ENCODE measurements around the gene DCBLD1. TPM values are rescaled to one million over a fixed set of nuclear protein-coding genes. Genes with fewer than 3 reads are reported as not detected.

Gene DCBLD1
- polyA plus RNA-seq, 3 donors, result 2.9 to 3.3 (median 3.1) TPM

- H3K36me3 ChIP-seq (replicated peaks in 1 of 2; ENCODE audit: control insufficient read depth in 1 of 2, insufficient read depth in 2 of 2, low read length in 2 of 2), result peaks cover 0 to 13% of the 10 kb centered on the region in 2 donors
- peaks cover 0 to 3% (median 0%) of the 10 kb centered on the region in 3 donors for H3K27me3 Mint-ChIP-seq (ENCODE audit: low read depth in 3 of 3)
- no peaks in the 10 kb centered on the region for H3K27me3 ChIP-seq (ENCODE audit: control insufficient read depth in 2 of 2, insufficient read depth in 2 of 2, low read length in 2 of 2)
- H3K4me3 Mint-ChIP-seq, result no peak overlapping the region
- H3K27ac Mint-ChIP-seq, result no peak overlapping the region
- H3K9me3 ChIP-seq (replicated peaks in 1 of 2; ENCODE audit: control insufficient read depth in 1 of 2, insufficient read depth in 1 of 2, low read length in 2 of 2), result no peaks in the 10 kb centered on the region
- no peak overlapping the region for H3K27ac ChIP-seq (ENCODE audit: low read depth in 1 of 2, low read length in 2 of 2)
- no peak for DNase-seq
- H3K36me3 Mint-ChIP-seq, result peaks cover 16 to 27% of the 10 kb centered on the region in 2 donors
- H3K4me3 ChIP-seq (replicated peaks in 1 of 3; ENCODE audit: low read depth in 2 of 3, low read length in 3 of 3), result no peak overlapping the region
- H3K4me1 Mint-ChIP-seq, result no peaks in the 10 kb centered on the region
- H3K4me2 ChIP-seq (replicated peaks; ENCODE audit: extremely low read depth, low read length, poor library complexity, severe bottlenecking), result no peak overlapping the region
- 80% methylated on average over 1 of the region's 9 CpGs for WGBS (ENCODE audit: insufficient coverage)
- H2AFZ ChIP-seq (ENCODE audit: insufficient read depth, low read depth, low read length, poor library complexity, severe bottlenecking), result no peak overlapping the region
- no peaks in the 10 kb centered on the region for H3K4me1 ChIP-seq (ENCODE audit: control insufficient read depth in 1 of 2, insufficient read depth in 2 of 2, low read length in 2 of 2)
- peaks cover 0 to 2% (median 0%) of the 10 kb centered on the region in 7 donors for H3K9me3 Mint-ChIP-seq
- no peaks in the 10 kb centered on the region for H4K20me1 ChIP-seq (ENCODE audit: insufficient read depth, low read length)
- no peaks in the 10 kb centered on the region for H3K79me2 ChIP-seq (ENCODE audit: insufficient read depth, low read length)
- intact Hi-C loops (cut with micrococcal nuclease), result no loop called here
- no peak for TF ChIP-seq CTCF (IDR thresholded peaks at IDR 0.05)
- H3K9ac ChIP-seq (ENCODE audit: insufficient read depth, low read length, poor library complexity, severe bottlenecking), result no peak overlapping the region
These were observed 56.1 kb downstream of the DCBLD1 start for GRCh38 chr6:117538615-117539014.

GRCh38 chr6:117540670-117541069, 58.2 kb downstream of the DCBLD1 start:
- WGBS (ENCODE audit: insufficient coverage), result 70% methylated on average over 2 of the region's 8 CpGs
- no peak overlapping the region for H3K4me3 ChIP-seq (replicated peaks in 1 of 3; ENCODE audit: low read depth in 2 of 3, low read length in 3 of 3)
- no peaks in the 10 kb centered on the region for H4K20me1 ChIP-seq (ENCODE audit: insufficient read depth, low read length)
- no peak overlapping the region for H3K4me3 Mint-ChIP-seq
- no peaks in the 10 kb centered on the region for H3K79me2 ChIP-seq (ENCODE audit: insufficient read depth, low read length)
- no peak for DNase-seq
- TF ChIP-seq CTCF (IDR thresholded peaks at IDR 0.05), result no peak
- H3K27ac Mint-ChIP-seq, result peak overlapping the region in 1 of 7 donors; percentile 73
- no peak overlapping the region for H3K4me2 ChIP-seq (replicated peaks; ENCODE audit: extremely low read depth, low read length, poor library complexity, severe bottlenecking)
- peaks cover 26 to 31% of the 10 kb centered on the region in 2 donors for H3K36me3 Mint-ChIP-seq
- H3K9ac ChIP-seq (ENCODE audit: insufficient read depth, low read length, poor library complexity, severe bottlenecking), result no peak overlapping the region
- H3K9me3 Mint-ChIP-seq, result peaks cover 0 to 2% (median 0%) of the 10 kb centered on the region in 7 donors
- intact Hi-C loops (cut with micrococcal nuclease), result no loop called here
- H3K4me1 Mint-ChIP-seq, result no peaks in the 10 kb centered on the region
- no peak overlapping the region for H3K27ac ChIP-seq (ENCODE audit: low read depth in 1 of 2, low read length in 2 of 2)
- no peaks in the 10 kb centered on the region for H3K4me1 ChIP-seq (ENCODE audit: control insufficient read depth in 1 of 2, insufficient read depth in 2 of 2, low read length in 2 of 2)
- H3K9me3 ChIP-seq (replicated peaks in 1 of 2; ENCODE audit: control insufficient read depth in 1 of 2, insufficient read depth in 1 of 2, low read length in 2 of 2), result no peaks in the 10 kb centered on the region
- H3K27me3 ChIP-seq (ENCODE audit: control insufficient read depth in 2 of 2, insufficient read depth in 2 of 2, low read length in 2 of 2), result no peaks in the 10 kb centered on the region
- peaks cover 0 to 13% of the 10 kb centered on the region in 2 donors for H3K36me3 ChIP-seq (replicated peaks in 1 of 2; ENCODE audit: control insufficient read depth in 1 of 2, insufficient read depth in 2 of 2, low read length in 2 of 2)
- H2AFZ ChIP-seq (ENCODE audit: insufficient read depth, low read depth, low read length, poor library complexity, severe bottlenecking), result no peak overlapping the region
- H3K27me3 Mint-ChIP-seq (ENCODE audit: low read depth in 3 of 3), result peaks cover 0 to 3% (median 0%) of the 10 kb centered on the region in 3 donors

Measured in CD14-positive monocyte (primary cell).